HCT116 (cell line): ENCODE measurements around the gene ZNF93. TPM values are rescaled to one million over a fixed set of nuclear protein-coding genes. Genes with fewer than 3 reads are reported as not detected.
A peak's percentile ranks its signal among the peaks of the same experiment; 100 is the strongest.
"Not testable (repeated sequence)": the region's sequence is repeated elsewhere in the genome, so short reads cannot be mapped to it uniquely, and the experiment has no call there.

ENCODE experiments used
- ATAC-seq: fragments of 200-7000 bp; cut with Tn5 transposase; 2 replicates; pipeline ENCODE4 v1.9.1; 2020; ENCODE audit warnings: mild to moderate bottlenecking, moderate library complexity
- BruUV-seq: library from RNA; stranded (reverse); fragments of 400-500 nt; replicated peaks from 2 replicates; lab custom pipeline; 2021; lab: Mats Ljungman, UMichigan
- CTCF ChIA-PET: fragments of 300-600 bp; sonication (Branson Sonifier 250); formaldehyde crosslinking; loops from one replicate; lab custom pipeline; 2021; ENCODE audit warnings: antibody characterized with exemption; lab: Charles Lee
- POLR2A ChIA-PET: fragments of 300-600, 350-600 bp; sonication (Branson Sonifier 250); formaldehyde crosslinking; loops from one replicate; lab custom pipeline; 2021; ENCODE audit warnings: antibody characterized with exemption; lab: Charles Lee
- RAD21 ChIA-PET, 2 experiments: fragments of 300-600 bp; sonication (Branson Sonifier 250); formaldehyde crosslinking; loops; one replicate each; lab custom pipeline; 2023; ENCODE audit warnings: low total read pairs in 2 of 2; ENCODE audit not compliant: uncharacterized antibody in 2 of 2, unreplicated experiment in 2 of 2, low non-redundant PET in 1 of 2; lab: Charles Lee
- DNase-seq: peaks from one replicate; pipeline ENCODE4 v3.0.0-alpha.2; 2010; ENCODE audit warnings: low read depth, low spot score
- H2AFZ ChIP-seq: fragments of 200-600 bp; shearing (Covaris generic), sonication (generic); 2 replicates; pipeline ENCODE4 v1.6.1; 2017; ENCODE audit warnings: low read depth, mixed run types, mixed read lengths, antibody characterized with exemption, low read length; ENCODE audit not compliant: poor library complexity, severe bottlenecking
- H3K27ac ChIP-seq: 2 replicates; pipeline ENCODE4 v1.5.1; 2012; ENCODE audit warnings: low read depth, low read length
- H3K27me3 ChIP-seq: fragments of 200-600 bp; sonication (generic); 2 replicates; pipeline ENCODE4 v1.6.1; 2016; ENCODE audit warnings: mixed run types, low read length, mixed read lengths; ENCODE audit not compliant: insufficient read depth
- H3K36me3 ChIP-seq, 2 experiments: fragments of 200-500 bp in 1 of 2; fragments of 200-600 bp in 1 of 2; sonication (Bioruptor generic) in 1 of 2; sonication (generic) in 1 of 2; 2 replicates each; pipeline versions ENCODE4 v1.5.1 to v1.6.1; 2014 to 2016; ENCODE audit warnings: low read length in 2 of 2, inconsistent platforms in 1 of 2, mixed read lengths in 1 of 2, mixed run types in 1 of 2; ENCODE audit not compliant: insufficient read depth in 2 of 2, control insufficient read depth in 1 of 2
- H3K4me1 ChIP-seq, 2 experiments: fragments of 200-600 bp in 1 of 2; sonication (generic) in 1 of 2; 2 replicates each; pipeline versions ENCODE4 v1.5.1 to v1.6.1; 2012 to 2017; ENCODE audit warnings: low read length in 2 of 2, inconsistent platforms in 1 of 2, mild to moderate bottlenecking in 1 of 2, mixed read lengths in 1 of 2, mixed run types in 1 of 2, moderate library complexity in 1 of 2; ENCODE audit not compliant: insufficient read depth in 2 of 2, control insufficient read depth in 1 of 2
- H3K4me2 ChIP-seq: fragments of 200-600 bp; sonication (generic); 2 replicates; pipeline ENCODE4 v1.6.1; 2017; ENCODE audit warnings: mixed run types, low read length, mixed read lengths
- H3K4me3 ChIP-seq, 2 experiments: fragments of 200-600 bp in 1 of 2; sonication (generic) in 1 of 2; replicated peaks in 1 of 2; 2 replicates each; pipeline ENCODE4 v1.5.1; 2011 to 2016; ENCODE audit warnings: low read length in 2 of 2, control low read depth in 1 of 2, low read depth in 1 of 2, mild to moderate bottlenecking in 1 of 2, mixed read lengths in 1 of 2, mixed run types in 1 of 2
- H3K79me2 ChIP-seq: fragments of 200-600 bp; sonication (generic); 2 replicates; pipeline ENCODE4 v1.6.1; 2017; ENCODE audit warnings: mild to moderate bottlenecking, mixed run types, low read length, moderate library complexity, mixed read lengths; ENCODE audit not compliant: insufficient read depth
- H3K9ac ChIP-seq: fragments of 200-600 bp; sonication (generic); 2 replicates; pipeline ENCODE4 v1.6.1; 2016; ENCODE audit warnings: low read length, mixed read lengths
- H3K9me2 ChIP-seq: fragments of 200-600 bp; sonication (generic), shearing (Covaris generic); 2 replicates; pipeline ENCODE4 v1.6.1; 2017; ENCODE audit warnings: mixed run types, mild to moderate bottlenecking, moderate library complexity; ENCODE audit not compliant: insufficient read depth
- H3K9me3 ChIP-seq, 2 experiments: fragments of 200-500 bp in 1 of 2; fragments of 200-600 bp in 1 of 2; sonication (Bioruptor generic) in 1 of 2; sonication (generic) in 1 of 2; 2 replicates each; pipeline ENCODE4 v1.6.1; 2014 to 2017; ENCODE audit warnings: low read length in 2 of 2, mixed read lengths in 2 of 2, inconsistent platforms in 1 of 2, low read depth in 1 of 2, mild to moderate bottlenecking in 1 of 2, mixed run types in 1 of 2, moderate library complexity in 1 of 2; ENCODE audit not compliant: control insufficient read depth in 1 of 2, insufficient read depth in 1 of 2
- H4K20me1 ChIP-seq: fragments of 200-600 bp; sonication (generic), shearing (Covaris generic); 2 replicates; pipeline ENCODE4 v1.6.1; 2017; ENCODE audit warnings: mixed run types, mild to moderate bottlenecking, moderate library complexity; ENCODE audit not compliant: insufficient read depth
- CBX3 ChIP-seq: IDR thresholded peaks from 2 replicates; pipeline ENCODE4 v1.6.1; 2012; ENCODE audit warnings: low read depth
- POLR2A ChIP-seq: IDR thresholded peaks from 2 replicates; pipeline ENCODE4 v1.7.0; 2011; ENCODE audit warnings: borderline replicate concordance; ENCODE audit not compliant: insufficient read depth, insufficient read length; ENCODE audit errors: extremely low read depth
- RAD21 ChIP-seq: IDR thresholded peaks from 2 replicates; pipeline ENCODE4 v1.6.1; 2012; ENCODE audit warnings: low read depth, mild to moderate bottlenecking
- REST ChIP-seq: IDR thresholded peaks from 2 replicates; pipeline ENCODE4 v1.6.1; 2012; ENCODE audit warnings: low read depth
- SIN3A ChIP-seq: IDR thresholded peaks from 2 replicates; pipeline ENCODE4 v1.6.1; 2012; ENCODE audit warnings: low read depth
- SRF ChIP-seq: IDR thresholded peaks from 2 replicates; pipeline ENCODE4 v1.6.1; 2012; ENCODE audit warnings: low read depth
- YY1 ChIP-seq: IDR thresholded peaks from 2 replicates; pipeline ENCODE4 v1.6.1; 2011; ENCODE audit warnings: low read length, low read depth, moderate library complexity, mild to moderate bottlenecking; ENCODE audit not compliant: insufficient replicate concordance; ENCODE audit errors: extremely low read depth
- ZFX ChIP-seq: fragments of 450-650 bp; IDR thresholded peaks from 2 replicates; pipeline ENCODE4 v1.6.1; 2017
- ZNF274 ChIP-seq: fragments of 200-500 bp; sonication (Bioruptor generic); IDR thresholded peaks from 2 replicates; pipeline ENCODE4 v1.6.1; 2014; ENCODE audit warnings: mild to moderate bottlenecking, low read depth, low read length, inconsistent platforms
- intact Hi-C: fragments of 100-400 bp; cut with micrococcal nuclease; formaldehyde crosslinking; loops from 2 replicates; pipeline ENCODE4 v1.10.0; 2022
- total RNA-seq: library from RNA; stranded (reverse); gene quantifications from one replicate; pipeline ENCODE4 v1.2.1, GENCODE V29; 2021; ENCODE audit not compliant: unreplicated experiment
- TF ChIP-seq, protein P1 (sequence below): IDR thresholded peaks from 2 replicates; pipeline ENCODE4 v1.6.1; 2011; ENCODE audit warnings: mild to moderate bottlenecking, low read length, moderate library complexity; ENCODE audit not compliant: insufficient replicate concordance; ENCODE audit errors: extremely low read depth

The ZNF93 gene
- total RNA-seq, 1 experiment from 2014 or later, result not detected

- not testable (repeated sequence) for H3K9me3 ChIP-seq, DNase-seq
These were observed 8.4 kb upstream of the ZNF93 start for GRCh38 chr19:19892055-19892941.

GRCh38 chr19:19900139-19900728 lies 512 bp upstream of the ZNF93 start:
- no peak overlapping the region for H3K27ac ChIP-seq
- no peaks in the 10 kb centered on the region for H3K27me3 ChIP-seq
- H3K4me2 ChIP-seq, result no peak overlapping the region
- no peak overlapping the region for H3K4me3 ChIP-seq
- TF ChIP-seq SRF, result no peak
- no peak for TF ChIP-seq YY1
- TF ChIP-seq, protein P1, sequence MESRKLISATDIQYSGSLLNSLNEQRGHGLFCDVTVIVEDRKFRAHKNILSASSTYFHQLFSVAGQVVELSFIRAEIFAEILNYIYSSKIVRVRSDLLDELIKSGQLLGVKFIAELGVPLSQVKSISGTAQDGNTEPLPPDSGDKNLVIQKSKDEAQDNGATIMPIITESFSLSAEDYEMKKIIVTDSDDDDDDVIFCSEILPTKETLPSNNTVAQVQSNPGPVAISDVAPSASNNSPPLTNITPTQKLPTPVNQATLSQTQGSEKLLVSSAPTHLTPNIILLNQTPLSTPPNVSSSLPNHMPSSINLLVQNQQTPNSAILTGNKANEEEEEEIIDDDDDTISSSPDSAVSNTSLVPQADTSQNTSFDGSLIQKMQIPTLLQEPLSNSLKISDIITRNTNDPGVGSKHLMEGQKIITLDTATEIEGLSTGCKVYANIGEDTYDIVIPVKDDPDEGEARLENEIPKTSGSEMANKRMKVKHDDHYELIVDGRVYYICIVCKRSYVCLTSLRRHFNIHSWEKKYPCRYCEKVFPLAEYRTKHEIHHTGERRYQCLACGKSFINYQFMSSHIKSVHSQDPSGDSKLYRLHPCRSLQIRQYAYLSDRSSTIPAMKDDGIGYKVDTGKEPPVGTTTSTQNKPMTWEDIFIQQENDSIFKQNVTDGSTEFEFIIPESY, result no peak
- no peak for TF ChIP-seq RAD21
- no peak for TF ChIP-seq ZFX
- no peak for TF ChIP-seq POLR2A
- TF ChIP-seq SIN3A, result no peak
- TF ChIP-seq REST, result no peak
- no peak for TF ChIP-seq ZNF274
- no peak for TF ChIP-seq CBX3
- no peak overlapping the region for H2AFZ ChIP-seq
- ChIA-PET RAD21 (no interaction called here), CTCF (no interaction called here), POLR2A (no interaction called here)
- no peak overlapping the region for H3K9ac ChIP-seq
- no TSS peak for BruUV-seq
- H3K4me1 ChIP-seq, result no peaks in the 10 kb centered on the region
- no peak for DNase-seq
- H3K9me2 ChIP-seq, result no peaks in the 10 kb centered on the region
- peaks cover 0 to 9% of the 10 kb centered on the region in 2 experiments; a peak in 2 of 4 replicates for H3K9me3 ChIP-seq
- intact Hi-C loops, result no loop called here
- no peaks in the 10 kb centered on the region for H3K36me3 ChIP-seq
- H4K20me1 ChIP-seq, result no peaks in the 10 kb centered on the region
- no peak for ATAC-seq
- H3K79me2 ChIP-seq, result no peaks in the 10 kb centered on the region

More at GRCh38 chr19:19892055-19892941, 8.4 kb upstream of the ZNF93 start:
- H3K36me3 ChIP-seq, POLR2A ChIA-PET, BruUV-seq, RAD21 ChIA-PET, CTCF ChIA-PET, H3K27me3 ChIP-seq, intact Hi-C loops, H3K4me1 ChIP-seq, H3K4me3 ChIP-seq, H2AFZ ChIP-seq, H3K9ac ChIP-seq, H3K9me2 ChIP-seq, H3K27ac ChIP-seq, H3K4me2 ChIP-seq, H3K79me2 ChIP-seq, ATAC-seq, H4K20me1 ChIP-seq: not testable (repeated sequence)
- peak; percentile 29; the same call in 1 of the 2 replicates for TF ChIP-seq ZNF274
